Liver (tissue), 9 donors: ENCODE results near the gene ST6GALNAC3. TPM values are rescaled to one million over a fixed set of nuclear protein-coding genes. Genes with fewer than 3 reads are reported as not detected.

ENCODE experiments used
- DNase-seq: peaks from one replicate; pipeline ENCODE4 v3.0.0-alpha.2; 2017; ENCODE audit warnings: low spot score
- H3K27ac ChIP-seq, 2 donors: one replicate each; pipeline ENCODE4 v1.7.0; 2013; ENCODE audit warnings: inconsistent platforms in 2 of 2, low read length in 2 of 2, control low read depth in 1 of 2, low read depth in 1 of 2, mild to moderate bottlenecking in 1 of 2
- H3K27me3 ChIP-seq, 4 donors: one replicate each; pipeline versions ENCODE4 v1.6.1 to v1.7.0; 2013; ENCODE audit warnings: low read length in 3 of 4, inconsistent platforms in 1 of 4, mild to moderate bottlenecking in 1 of 4, moderate library complexity in 1 of 4; ENCODE audit not compliant: control insufficient read depth in 4 of 4, insufficient read depth in 4 of 4
- H3K36me3 ChIP-seq, 4 donors: one replicate each; pipeline versions ENCODE4 v1.6.1 to v1.7.0; 2013; ENCODE audit warnings: low read length in 3 of 4, mild to moderate bottlenecking in 3 of 4, low read depth in 1 of 4, moderate library complexity in 1 of 4; ENCODE audit not compliant: control insufficient read depth in 4 of 4, insufficient read depth in 3 of 4
- H3K4me1 ChIP-seq, 4 donors: one replicate each; pipeline versions ENCODE4 v1.6.1 to v1.7.0; 2013; ENCODE audit warnings: low read length in 3 of 4, mild to moderate bottlenecking in 3 of 4, moderate library complexity in 1 of 4; ENCODE audit not compliant: control insufficient read depth in 4 of 4, insufficient read depth in 4 of 4
- H3K4me3 ChIP-seq, 3 donors: one replicate each; pipeline versions ENCODE4 v1.6.1 to v1.7.0; 2013; ENCODE audit warnings: low read length in 3 of 3, control low read depth in 1 of 3, low read depth in 1 of 3, mild to moderate bottlenecking in 1 of 3
- H3K9ac ChIP-seq, 2 donors: one replicate each; pipeline ENCODE4 v1.7.0; 2013; ENCODE audit warnings: low read length in 2 of 2, mild to moderate bottlenecking in 2 of 2, moderate library complexity in 2 of 2, control low read depth in 1 of 2, low read depth in 1 of 2
- H3K9me3 ChIP-seq, 4 donors: one replicate each; pipeline versions ENCODE4 v1.6.1 to v1.7.0; 2013; ENCODE audit warnings: low read length in 3 of 4; ENCODE audit not compliant: control insufficient read depth in 4 of 4
- ATF3 ChIP-seq: IDR thresholded peaks from 2 replicates; pipeline ENCODE4 v1.6.1; 2016; ENCODE audit warnings: antibody characterized with exemption
- EGR1 ChIP-seq, 2 donors: IDR thresholded peaks; 2 replicates each; pipeline ENCODE4 v1.6.1; 2016 to 2018; ENCODE audit warnings: antibody characterized with exemption in 2 of 2, low read depth in 2 of 2
- FOXA1 ChIP-seq: IDR thresholded peaks from 2 replicates; pipeline ENCODE4 v1.6.1; 2016; ENCODE audit warnings: antibody characterized with exemption
- FOXA2 ChIP-seq: IDR thresholded peaks from 2 replicates; pipeline ENCODE4 v1.6.1; 2016; ENCODE audit warnings: antibody characterized with exemption
- GABPA ChIP-seq, 2 donors: IDR thresholded peaks in 1 of 2; conservative IDR thresholded peaks in 1 of 2; 2 replicates each; pipeline ENCODE4 v1.6.1; 2016; ENCODE audit warnings: antibody characterized with exemption in 2 of 2, mild to moderate bottlenecking in 1 of 2, moderate library complexity in 1 of 2
- HNF4A ChIP-seq, 2 donors: conservative IDR thresholded peaks; 2 replicates each; pipeline ENCODE4 v1.6.1; 2016; ENCODE audit warnings: antibody characterized with exemption in 2 of 2, mild to moderate bottlenecking in 2 of 2
- HNF4G ChIP-seq: IDR thresholded peaks from 2 replicates; pipeline ENCODE4 v1.6.1; 2016; ENCODE audit warnings: antibody characterized with exemption
- JUND ChIP-seq, 2 donors: IDR thresholded peaks; 2 replicates each; pipeline ENCODE4 v1.6.1; 2016; ENCODE audit warnings: antibody characterized with exemption in 2 of 2
- MAX ChIP-seq: IDR thresholded peaks from 2 replicates; pipeline ENCODE4 v1.6.1; 2016; ENCODE audit warnings: antibody characterized with exemption
- NR2F2 ChIP-seq: IDR thresholded peaks from 2 replicates; pipeline ENCODE4 v1.6.1; 2016; ENCODE audit warnings: antibody characterized with exemption
- RAD21 ChIP-seq, 2 donors: IDR thresholded peaks; 2 replicates each; pipeline ENCODE4 v1.6.1; 2016; ENCODE audit warnings: antibody characterized with exemption in 2 of 2, mild to moderate bottlenecking in 2 of 2
- REST ChIP-seq: IDR thresholded peaks from 2 replicates; pipeline ENCODE4 v1.6.1; 2016; ENCODE audit warnings: antibody characterized with exemption, mild to moderate bottlenecking
- RXRA ChIP-seq, 2 donors: IDR thresholded peaks; 2 replicates each; pipeline ENCODE4 v1.6.1; 2017 to 2018; ENCODE audit warnings: antibody characterized with exemption in 2 of 2, mild to moderate bottlenecking in 1 of 2
- SP1 ChIP-seq: IDR thresholded peaks from 2 replicates; pipeline ENCODE4 v1.6.1; 2018; ENCODE audit warnings: antibody characterized with exemption, mild to moderate bottlenecking
- TAF1 ChIP-seq: conservative IDR thresholded peaks from 2 replicates; pipeline ENCODE4 v1.6.1; 2016; ENCODE audit warnings: antibody characterized with exemption, mild to moderate bottlenecking
- YY1 ChIP-seq: IDR thresholded peaks from 2 replicates; pipeline ENCODE4 v1.6.1; 2016; ENCODE audit warnings: antibody characterized with exemption, mild to moderate bottlenecking
- ZBTB33 ChIP-seq: IDR thresholded peaks from 2 replicates; pipeline ENCODE4 v1.6.1; 2016; ENCODE audit warnings: antibody characterized with exemption
- WGBS: extraction: QIAGEN DNeasy Blood & Tissue Kit; methylation state at CpG from one replicate; pipeline ENCODE4 v1.1.7; 2013; 5-methylcytosine and 5-hydroxymethylcytosine counted together
- polyA plus RNA-seq, 2 donors: library from polyadenylated mRNA; stranded (reverse) in 1 of 2; unstranded in 1 of 2; fragments of 200-250 nt in 1 of 2; fragments of >200 nt in 1 of 2; fragmentation: Nextera tagmentation in 1 of 2; extraction: Ambion mirVana in 1 of 2; gene quantifications; one replicate each; pipeline versions ENCODE4 v1.2.1 to v1.2.3, GENCODE V29; 2013 to 2015
- total RNA-seq, 2 donors: library from RNA; depleted of rRNA; stranded (reverse); fragments of >200 nt; gene quantifications; one replicate each; pipeline ENCODE4 v1.2.3, GENCODE V29; 2014
- TF ChIP-seq, protein P1 (sequence below): fragments of 150-350 bp; IDR thresholded peaks from 2 replicates; pipeline ENCODE4 v1.5.1; 2017; ENCODE audit warnings: improper control_type of control experiment, low read depth, low read length; ENCODE audit not compliant: missing input control
- donor health status: healthy.
- donor health status: healthy.
- donor health status: healthy.
- donor health status: healthy.
- donor health status: healthy.

ST6GALNAC3 gene
- total and polyA plus RNA-seq, 4 donors: 1.2 to 5.0 (median 3.2) TPM

DNA sequence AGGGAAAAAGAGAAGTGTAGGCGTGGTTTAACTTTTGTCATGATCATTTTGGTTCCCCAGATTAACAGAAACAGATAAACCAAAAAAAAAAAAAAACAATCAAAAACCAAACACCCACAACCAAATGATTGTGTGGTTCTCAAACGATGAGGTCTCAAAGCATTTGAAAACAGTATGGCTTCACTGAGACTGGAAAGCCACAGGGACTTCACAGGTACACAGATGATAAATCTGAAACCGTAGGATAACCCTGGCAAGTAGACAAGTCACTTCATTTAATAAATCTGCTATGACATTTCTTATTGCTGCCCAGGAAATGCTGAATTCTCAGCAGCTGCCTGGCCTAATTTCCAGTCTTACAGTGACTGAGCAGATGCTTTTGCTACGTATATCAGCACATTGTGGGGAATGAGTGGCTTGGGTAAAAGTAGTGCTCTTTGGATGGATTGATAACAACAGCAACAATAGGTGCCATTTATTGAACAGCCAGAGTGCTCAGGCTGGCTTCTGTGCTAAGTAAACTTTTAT, 6.1 kb downstream of the ST6GALNAC3 start:
- no peak for DNase-seq
- WGBS: 57% methylated on average over 4 of the region's 4 CpGs
- TF ChIP-seq SP1 (no peak), FOXA2 (no peak), EGR1 (IDR thresholded peaks at IDR 0.05; ENCODE audit: low read depth in 2 of 2) (no peak), YY1 (no peak), RXRA (IDR thresholded peaks at IDR 0.05) (no peak), MAX (no peak), TAF1 (no peak), JUND (IDR thresholded peaks at IDR 0.05) (no peak)
- Histone ChIP-seq H3K4me3 (no peak overlapping the region), H3K9me3 (no peaks in the 10 kb centered on the region), H3K27ac (no peak overlapping the region), H3K27me3 (no peaks in the 10 kb centered on the region), H3K9ac (no peak overlapping the region), H3K36me3 (no peaks in the 10 kb centered on the region), H3K4me1 (no peaks in the 10 kb centered on the region)

DNA sequence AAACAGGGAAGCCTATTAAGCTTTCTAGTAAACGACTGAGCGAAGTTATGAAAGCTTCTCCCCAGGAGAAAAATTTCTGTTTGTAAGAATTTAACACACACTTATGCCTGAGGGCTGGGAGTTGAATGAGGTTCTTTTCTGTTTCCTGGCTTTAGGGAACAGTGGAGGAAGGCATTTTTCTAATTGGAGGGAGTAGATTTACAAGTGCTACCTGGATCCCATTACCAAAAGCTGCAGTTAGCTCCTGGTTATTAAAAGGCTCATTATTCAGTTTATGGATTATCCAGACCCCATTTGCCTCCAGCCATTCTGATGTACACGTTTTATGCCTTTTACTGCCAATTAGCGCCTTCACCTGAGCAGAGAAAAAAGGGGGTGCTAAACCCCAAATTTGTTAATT, 7.5 kb downstream of the ST6GALNAC3 start:
- Histone ChIP-seq H3K27me3 (no peaks in the 10 kb centered on the region), H3K27ac (no peak overlapping the region), H3K9ac (no peak overlapping the region), H3K4me1 (no peaks in the 10 kb centered on the region), H3K9me3 (no peaks in the 10 kb centered on the region), H3K4me3 (no peak overlapping the region), H3K36me3 (no peaks in the 10 kb centered on the region)
- no peak for DNase-seq
- TF ChIP-seq SP1 (no peak), HNF4G (no peak), TAF1 (no peak), FOXA1 (no peak), RAD21 (IDR thresholded peaks at IDR 0.05) (no peak), REST (no peak), YY1 (no peak), NR2F2 (no peak), ATF3 (no peak), RXRA (IDR thresholded peaks at IDR 0.05) (no peak), MAX (no peak), HNF4A (conservative IDR thresholded peaks at IDR 0.05) (no peak), JUND (IDR thresholded peaks at IDR 0.05) (no peak), EGR1 (IDR thresholded peaks at IDR 0.05; ENCODE audit: low read depth in 2 of 2) (no peak), ZBTB33 (no peak), FOXA2 (no peak), GABPA (IDR thresholded peaks at IDR 0.05 in 1 of 2, conservative IDR thresholded peaks at IDR 0.05 in 1 of 2) (no peak)
- TF ChIP-seq, protein P1, sequence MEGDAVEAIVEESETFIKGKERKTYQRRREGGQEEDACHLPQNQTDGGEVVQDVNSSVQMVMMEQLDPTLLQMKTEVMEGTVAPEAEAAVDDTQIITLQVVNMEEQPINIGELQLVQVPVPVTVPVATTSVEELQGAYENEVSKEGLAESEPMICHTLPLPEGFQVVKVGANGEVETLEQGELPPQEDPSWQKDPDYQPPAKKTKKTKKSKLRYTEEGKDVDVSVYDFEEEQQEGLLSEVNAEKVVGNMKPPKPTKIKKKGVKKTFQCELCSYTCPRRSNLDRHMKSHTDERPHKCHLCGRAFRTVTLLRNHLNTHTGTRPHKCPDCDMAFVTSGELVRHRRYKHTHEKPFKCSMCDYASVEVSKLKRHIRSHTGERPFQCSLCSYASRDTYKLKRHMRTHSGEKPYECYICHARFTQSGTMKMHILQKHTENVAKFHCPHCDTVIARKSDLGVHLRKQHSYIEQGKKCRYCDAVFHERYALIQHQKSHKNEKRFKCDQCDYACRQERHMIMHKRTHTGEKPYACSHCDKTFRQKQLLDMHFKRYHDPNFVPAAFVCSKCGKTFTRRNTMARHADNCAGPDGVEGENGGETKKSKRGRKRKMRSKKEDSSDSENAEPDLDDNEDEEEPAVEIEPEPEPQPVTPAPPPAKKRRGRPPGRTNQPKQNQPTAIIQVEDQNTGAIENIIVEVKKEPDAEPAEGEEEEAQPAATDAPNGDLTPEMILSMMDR: no peak
- WGBS: 74% methylated on average over 4 of the region's 4 CpGs
